HEK293T (cell line): ENCODE measurements around the gene PRR5.

Experiments
- BHLHE40 ChIP-seq: fragments of 450-650 bp; IDR thresholded peaks from 2 replicates; pipeline ENCODE4 v1.6.1; 2016; ENCODE audit warnings: mild to moderate bottlenecking, moderate library complexity, borderline replicate concordance
- ELF4 ChIP-seq: fragments of 450-650 bp; IDR thresholded peaks from 2 replicates; pipeline ENCODE4 v1.6.1; 2017; ENCODE audit warnings: antibody characterized with exemption
- FOXK2 ChIP-seq: fragments of 450-650 bp; IDR thresholded peaks from 2 replicates; pipeline ENCODE4 v1.6.1; 2016; ENCODE audit warnings: mild to moderate bottlenecking
- HDGF ChIP-seq: fragments of 450-650 bp; IDR thresholded peaks from 2 replicates; pipeline ENCODE4 v1.6.1; 2017; ENCODE audit warnings: antibody characterized with exemption, borderline replicate concordance
- L3MBTL2 ChIP-seq: fragments of 450-650 bp; conservative IDR thresholded peaks from 2 replicates; pipeline ENCODE4 v1.6.1; 2016; ENCODE audit warnings: mild to moderate bottlenecking
- NFRKB ChIP-seq: fragments of 450-650 bp; IDR thresholded peaks from 2 replicates; pipeline ENCODE4 v1.6.1; 2016; ENCODE audit warnings: mild to moderate bottlenecking, moderate library complexity
- SP1 ChIP-seq: fragments of 450-650 bp; IDR thresholded peaks from 2 replicates; pipeline ENCODE4 v1.6.1; 2017
- TARDBP ChIP-seq: fragments of 450-650 bp; IDR thresholded peaks from 2 replicates; pipeline ENCODE4 v1.6.1; 2016
- ZNF384 ChIP-seq: fragments of 450-650 bp; IDR thresholded peaks from 2 replicates; pipeline ENCODE4 v1.6.1; 2016

- TF ChIP-seq ZNF384, result no peak
- no peak for TF ChIP-seq SP1
- TF ChIP-seq TARDBP, result no peak
- TF ChIP-seq ELF4, result no peak
- no peak for TF ChIP-seq FOXK2
- no peak for TF ChIP-seq NFRKB
- no peak for TF ChIP-seq L3MBTL2
- no peak for TF ChIP-seq BHLHE40
- TF ChIP-seq HDGF, result no peak
These were observed 37.0 kb downstream of the PRR5 start for GRCh38 chr22:44739024-44739423.
